Prostate gland (tissue), 2 donors: ENCODE measurements around the gene STX16. TPM values are rescaled to one million over a fixed set of nuclear protein-coding genes. Genes with fewer than 3 reads are reported as not detected.

ENCODE experiments used
- DNase-seq: peaks from one replicate; pipeline ENCODE4 v3.0.0-alpha.2; 2019; ENCODE audit warnings: low spot score
- H3K27ac ChIP-seq, 2 donors: fragments of 200-600 bp; sonication (generic); 2 replicates each; pipeline ENCODE4 v1.5.1; 2017 to 2019
- H3K27me3 ChIP-seq: fragments of 200-600 bp; sonication (generic); replicated peaks from 2 replicates; pipeline ENCODE4 v1.5.1; 2019; ENCODE audit not compliant: insufficient read depth
- H3K36me3 ChIP-seq, 2 donors: fragments of 200-600 bp; sonication (generic); 1 replicate in 1 of 2; 2 replicates in 1 of 2; pipeline versions ENCODE4 v1.5.1 to v1.8.1; 2017 to 2019
- H3K4me1 ChIP-seq: fragments of 200-600 bp; sonication (generic); replicated peaks from 2 replicates; pipeline ENCODE4 v1.5.1; 2019
- H3K4me3 ChIP-seq, 2 donors: fragments of 200-600 bp; sonication (generic); 2 replicates each; pipeline ENCODE4 v1.5.1; 2017 to 2019
- H3K9me3 ChIP-seq: fragments of 200-600 bp; sonication (generic); 2 replicates; pipeline ENCODE4 v1.5.1; 2017
- POLR2A ChIP-seq: fragments of 450-650 bp; IDR thresholded peaks from one replicate; pipeline ENCODE4 v1.6.1; 2016; ENCODE audit warnings: antibody characterized with exemption, mild to moderate bottlenecking
- POLR2AphosphoS5 ChIP-seq: sonication (generic); formaldehyde crosslinking; IDR thresholded peaks from one replicate; pipeline ENCODE4 v1.6.1; 2017; ENCODE audit warnings: antibody characterized with exemption
- WGBS: methylation state at CpG from one replicate; pipeline ENCODE4 v1.1.5; 2018; 5-methylcytosine and 5-hydroxymethylcytosine counted together
- intact Hi-C: fragments of 100-400 bp; cut with DNase I; formaldehyde crosslinking; loops from one replicate; pipeline ENCODE4 v1.14.2; 2022
- total RNA-seq, 2 donors: library from RNA; depleted of rRNA; stranded (reverse); fragments of >200 nt; gene quantifications; one replicate each; pipeline ENCODE4 v1.1.0, GENCODE V29; 2016
- TF ChIP-seq, protein P1 (sequence below), 4 experiments: fragments of 200-600 bp in 2 of 4; fragments of 450-650 bp in 2 of 4; sonication (generic) in 2 of 4; IDR thresholded peaks; 1 replicate in 3 of 4; 2 replicates in 1 of 4; pipeline ENCODE4 v1.5.1; 2016 to 2019; ENCODE audit warnings: antibody characterized with exemption in 4 of 4, mild to moderate bottlenecking in 2 of 4, moderate library complexity in 2 of 4

Gene STX16
- total RNA-seq, 2 donors from 2014 or later, result 34.3 to 115 TPM

DNA sequence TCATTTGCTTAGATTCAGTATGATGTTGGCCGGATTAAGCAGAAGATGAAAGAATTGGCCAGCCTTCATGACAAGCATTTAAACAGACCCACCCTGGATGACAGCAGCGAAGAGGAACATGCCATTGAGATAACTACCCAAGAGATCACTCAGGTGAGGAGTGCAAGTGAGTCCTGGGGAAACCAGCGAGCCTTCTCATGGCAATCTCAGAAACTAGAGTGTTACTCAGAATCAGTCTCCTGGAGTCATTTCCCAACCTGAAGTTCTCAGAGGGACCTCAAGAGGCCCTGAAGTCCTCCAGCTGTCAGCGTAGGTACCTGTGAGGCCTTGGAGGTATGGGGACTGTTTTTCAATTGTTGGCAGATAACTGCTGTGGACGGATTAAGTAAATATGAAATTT, 16.9 kb downstream of the STX16 start:
- Histone ChIP-seq H3K36me3 (peaks cover 0 to 6% of the 10 kb centered on the region in 2 donors), H3K27ac (no peak overlapping the region), H3K27me3 (no peaks in the 10 kb centered on the region), H3K9me3 (no peaks in the 10 kb centered on the region), H3K4me3 (no peak overlapping the region), H3K4me1 (no peaks in the 10 kb centered on the region)
- intact Hi-C loops, result no loop called here
- no peak for TF ChIP-seq POLR2AphosphoS5
- no peak for TF ChIP-seq POLR2A
- TF ChIP-seq, protein P1, sequence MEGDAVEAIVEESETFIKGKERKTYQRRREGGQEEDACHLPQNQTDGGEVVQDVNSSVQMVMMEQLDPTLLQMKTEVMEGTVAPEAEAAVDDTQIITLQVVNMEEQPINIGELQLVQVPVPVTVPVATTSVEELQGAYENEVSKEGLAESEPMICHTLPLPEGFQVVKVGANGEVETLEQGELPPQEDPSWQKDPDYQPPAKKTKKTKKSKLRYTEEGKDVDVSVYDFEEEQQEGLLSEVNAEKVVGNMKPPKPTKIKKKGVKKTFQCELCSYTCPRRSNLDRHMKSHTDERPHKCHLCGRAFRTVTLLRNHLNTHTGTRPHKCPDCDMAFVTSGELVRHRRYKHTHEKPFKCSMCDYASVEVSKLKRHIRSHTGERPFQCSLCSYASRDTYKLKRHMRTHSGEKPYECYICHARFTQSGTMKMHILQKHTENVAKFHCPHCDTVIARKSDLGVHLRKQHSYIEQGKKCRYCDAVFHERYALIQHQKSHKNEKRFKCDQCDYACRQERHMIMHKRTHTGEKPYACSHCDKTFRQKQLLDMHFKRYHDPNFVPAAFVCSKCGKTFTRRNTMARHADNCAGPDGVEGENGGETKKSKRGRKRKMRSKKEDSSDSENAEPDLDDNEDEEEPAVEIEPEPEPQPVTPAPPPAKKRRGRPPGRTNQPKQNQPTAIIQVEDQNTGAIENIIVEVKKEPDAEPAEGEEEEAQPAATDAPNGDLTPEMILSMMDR (IDR thresholded peaks at IDR 0.05), result no peak
- DNase-seq, result no peak
- 90% methylated on average over 5 of the region's 5 CpGs for WGBS

DNA sequence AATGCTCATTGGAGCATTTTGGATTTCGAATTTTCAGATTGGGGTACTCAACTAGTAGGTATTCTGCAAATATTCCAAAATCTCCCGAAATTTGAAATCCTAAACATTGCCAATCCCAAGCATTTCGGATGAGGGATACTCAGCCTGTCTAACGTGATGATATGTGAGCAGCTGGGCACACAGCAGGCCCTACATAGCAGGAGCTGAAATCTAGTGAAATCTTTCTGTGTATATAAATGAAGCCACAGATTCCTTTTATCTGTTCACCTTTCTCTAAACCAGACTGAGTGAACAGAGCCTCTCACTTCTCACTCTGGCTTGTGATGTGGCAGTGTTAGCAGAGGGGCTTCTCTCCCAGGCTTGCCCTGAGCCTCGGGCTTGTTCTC, 17.8 kb downstream of the STX16 start:
- H3K27me3 ChIP-seq, result no peaks in the 10 kb centered on the region
- DNase-seq, result no peak
- 78% methylated on average over 5 of the region's 5 CpGs for WGBS
- H3K36me3 ChIP-seq, result peaks cover 0 to 6% of the 10 kb centered on the region in 2 donors
- intact Hi-C loops, result no loop called here
- H3K9me3 ChIP-seq, result no peaks in the 10 kb centered on the region
- TF ChIP-seq, protein P1 (IDR thresholded peaks at IDR 0.05), result no peak
- TF ChIP-seq POLR2A (no peak), POLR2AphosphoS5 (no peak)
- no peaks in the 10 kb centered on the region for H3K4me1 ChIP-seq
- no peak overlapping the region for H3K27ac ChIP-seq
- no peak overlapping the region for H3K4me3 ChIP-seq

DNA sequence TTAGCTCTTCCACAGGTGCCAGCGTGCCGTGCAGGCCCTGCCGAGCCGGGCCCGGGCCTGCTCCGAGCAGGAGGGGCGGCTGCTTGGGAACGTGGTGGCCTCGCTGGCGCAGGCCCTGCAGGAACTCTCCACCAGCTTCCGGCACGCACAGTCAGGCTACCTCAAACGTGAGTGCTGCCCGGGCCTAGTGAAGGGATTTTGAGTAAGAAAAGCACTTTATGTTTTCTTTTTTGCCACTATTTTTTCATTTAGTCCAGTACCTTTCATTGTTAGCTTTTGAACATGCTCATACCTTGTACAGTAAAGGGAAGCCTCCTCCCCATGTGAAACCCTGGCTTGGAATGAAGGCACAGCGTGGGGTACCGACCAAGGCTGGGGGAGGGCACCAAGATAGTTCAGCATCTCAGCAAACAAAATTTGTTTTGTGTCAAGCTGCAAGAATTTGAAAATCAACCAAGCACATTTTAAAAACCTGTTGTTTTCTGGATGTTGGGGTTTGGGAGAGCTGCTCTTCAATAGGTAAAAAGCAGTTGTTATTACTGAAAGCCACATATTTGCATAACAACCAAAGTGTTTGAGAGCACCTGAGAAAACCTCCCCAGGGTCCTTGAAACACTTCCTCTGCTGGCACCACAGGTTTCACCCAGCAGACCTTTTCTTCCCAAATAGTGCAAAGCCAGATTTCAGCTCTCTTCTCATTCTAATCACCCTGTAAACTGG, 18.4 kb downstream of the STX16 start:
- 47% methylated on average over 16 of the region's 16 CpGs for WGBS
- H3K27me3 ChIP-seq, result no peaks in the 10 kb centered on the region
- no peaks in the 10 kb centered on the region for H3K4me1 ChIP-seq
- no peaks in the 10 kb centered on the region for H3K9me3 ChIP-seq
- DNase-seq, result no peak
- no peak overlapping the region for H3K27ac ChIP-seq
- intact Hi-C loops, result no loop called here
- TF ChIP-seq, protein P1 (IDR thresholded peaks at IDR 0.05), result no peak
- no peak for TF ChIP-seq POLR2AphosphoS5
- TF ChIP-seq POLR2A, result no peak
- peaks cover 0 to 6% of the 10 kb centered on the region in 2 donors for H3K36me3 ChIP-seq
- H3K4me3 ChIP-seq, result no peak overlapping the region

DNA sequence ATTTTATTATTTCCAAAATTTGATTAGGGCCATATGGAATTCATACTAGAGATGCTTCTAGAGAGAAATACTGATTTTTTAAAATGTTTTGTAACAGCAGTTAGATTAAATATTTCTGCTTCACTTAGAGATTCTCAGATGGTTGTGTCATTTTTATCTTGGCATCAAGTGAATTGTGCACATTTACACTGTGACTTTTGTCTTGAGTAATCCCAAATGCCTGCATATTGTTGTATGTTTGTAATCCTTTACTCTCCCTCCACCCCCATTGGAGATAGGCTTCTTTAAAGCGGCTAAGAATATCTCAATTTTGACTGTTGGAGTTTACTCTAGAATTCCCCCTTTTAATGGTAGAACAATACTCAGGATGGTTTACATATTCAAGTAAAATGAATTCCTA, 19.0 kb downstream of the STX16 start:
- no peak overlapping the region for H3K4me3 ChIP-seq
- no peaks in the 10 kb centered on the region for H3K4me1 ChIP-seq
- TF ChIP-seq POLR2AphosphoS5 (no peak), POLR2A (no peak)
- TF ChIP-seq, protein P1 (IDR thresholded peaks at IDR 0.05), result no peak
- H3K27ac ChIP-seq, result no peak overlapping the region
- intact Hi-C loops, result no loop called here
- no peak for DNase-seq
- peaks cover 0 to 6% of the 10 kb centered on the region in 2 donors for H3K36me3 ChIP-seq
- no peaks in the 10 kb centered on the region for H3K27me3 ChIP-seq
- WGBS, result 94% methylated on average over 1 of the region's 1 CpG
- no peaks in the 10 kb centered on the region for H3K9me3 ChIP-seq

DNA sequence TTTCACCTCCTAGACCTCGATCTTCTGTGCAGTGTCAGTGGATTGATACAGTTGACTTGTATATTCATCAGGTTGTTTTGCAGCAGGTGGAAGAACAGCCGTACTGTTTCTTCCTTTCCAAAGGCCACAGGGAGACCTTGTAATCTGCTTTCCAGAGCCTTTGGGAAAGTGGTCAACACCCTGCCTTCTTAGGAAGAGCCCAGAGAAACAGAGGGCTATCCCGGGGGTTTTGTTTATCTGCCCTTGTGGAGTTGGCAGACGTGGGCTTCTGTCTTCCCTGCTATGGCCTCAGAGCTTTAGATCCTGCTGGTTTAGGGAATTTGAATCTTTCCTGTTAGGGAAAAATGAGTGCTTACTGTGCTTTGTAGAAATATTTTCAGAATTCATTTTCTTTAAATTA, 19.6 kb downstream of the STX16 start:
- TF ChIP-seq POLR2A, result no peak
- TF ChIP-seq, protein P1 (IDR thresholded peaks at IDR 0.05), result no peak
- TF ChIP-seq POLR2AphosphoS5, result no peak

More for the DNA sequence above, 19.6 kb downstream of the STX16 start:
- Histone ChIP-seq H3K27me3 (no peaks in the 10 kb centered on the region), H3K4me3 (no peak overlapping the region), H3K4me1 (no peaks in the 10 kb centered on the region), H3K36me3 (peaks cover 3 to 7% of the 10 kb centered on the region in 2 donors), H3K9me3 (no peaks in the 10 kb centered on the region), H3K27ac (no peak overlapping the region)
- intact Hi-C loops, result no loop called here
- WGBS, result 71% methylated on average over 4 of the region's 4 CpGs
- no peak for DNase-seq
